Activated T-helper 1 cell treated with anti-CD3 and anti-CD28 coated beads, Interleukin-12 subunit alpha, Interleukin-12 subunit beta, Interleukin-2, Interleukin-4 antibody, amounts not matched to agents 30 ng/mL and 10 ng/mL and 1 ng/mL, durations not matched to agents 14 hours and 24 hours and 36 hours (primary cell): ENCODE measurements around the gene NFIA. TPM values are rescaled to one million over a fixed set of nuclear protein-coding genes. Genes with fewer than 3 reads are reported as not detected.

Experiments used
- DNase-seq: peaks from one replicate; pipeline ENCODE4 v3.0.0; 2021; ENCODE audit warnings: low spot score
- H3K27ac Mint-ChIP-seq: one replicate; pipeline ENCODE4 v1.8.0; 2021; ENCODE audit warnings: mild to moderate bottlenecking, mixed read lengths
- H3K27me3 Mint-ChIP-seq: one replicate; pipeline ENCODE4 v1.8.0; 2022; ENCODE audit warnings: mild to moderate bottlenecking, moderate library complexity, mixed read lengths; ENCODE audit not compliant: insufficient read depth
- H3K36me3 Mint-ChIP-seq: one replicate; pipeline ENCODE4 v1.8.0; 2021; ENCODE audit warnings: low read depth, mixed read lengths
- H3K4me1 Mint-ChIP-seq: one replicate; pipeline ENCODE4 v1.8.0; 2021; ENCODE audit warnings: low read depth, mixed read lengths
- H3K4me3 Mint-ChIP-seq: one replicate; pipeline ENCODE4 v1.8.0; 2021; ENCODE audit warnings: mild to moderate bottlenecking, moderate library complexity, mixed read lengths
- H3K9me3 Mint-ChIP-seq: one replicate; pipeline ENCODE4 v1.8.0; 2021; ENCODE audit warnings: mixed read lengths
- intact Hi-C: fragments of 100-400 bp; cut with micrococcal nuclease; formaldehyde crosslinking; loops from one replicate; pipeline ENCODE4 v1.15.1; 2024
- total RNA-seq: library from RNA; stranded (reverse); gene quantifications from 2 replicates; pipeline ENCODE4 v1.2.3, GENCODE V29; 2022

Gene NFIA
- total RNA-seq, 1 donor from 2014 or later, result 0.41 TPM

DNA sequence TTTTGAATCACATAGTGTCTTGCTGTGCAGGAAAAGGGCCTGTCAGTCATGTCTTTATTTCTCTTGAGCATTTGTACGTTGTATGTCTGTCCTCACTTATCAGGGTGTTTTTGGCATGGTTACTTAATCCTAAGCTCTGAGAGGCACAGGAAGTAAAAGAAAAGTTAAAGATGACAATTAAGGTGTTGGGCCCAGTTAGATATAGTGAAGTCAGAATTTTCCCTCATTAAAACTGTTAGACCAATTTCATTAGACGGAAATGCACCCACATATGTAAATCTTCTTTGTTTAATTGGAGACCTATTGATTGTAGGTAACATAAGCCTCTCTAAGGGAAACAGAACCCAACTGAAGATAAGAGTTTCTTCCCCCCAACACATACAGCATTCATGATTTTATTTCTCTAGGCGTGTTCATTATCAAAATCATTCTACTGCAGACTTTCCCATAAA is 21.9 kb downstream of the NFIA start:
- Mint-ChIP-seq H3K9me3 (no peaks in the 10 kb centered on the region), H3K27ac (no peak overlapping the region), H3K4me3 (no peak overlapping the region), H3K36me3 (no peaks in the 10 kb centered on the region), H3K4me1 (no peaks in the 10 kb centered on the region), H3K27me3 (peaks cover 12% of the 10 kb centered on the region)
- DNase-seq, result no peak
- intact Hi-C loops, result no loop called here

DNA sequence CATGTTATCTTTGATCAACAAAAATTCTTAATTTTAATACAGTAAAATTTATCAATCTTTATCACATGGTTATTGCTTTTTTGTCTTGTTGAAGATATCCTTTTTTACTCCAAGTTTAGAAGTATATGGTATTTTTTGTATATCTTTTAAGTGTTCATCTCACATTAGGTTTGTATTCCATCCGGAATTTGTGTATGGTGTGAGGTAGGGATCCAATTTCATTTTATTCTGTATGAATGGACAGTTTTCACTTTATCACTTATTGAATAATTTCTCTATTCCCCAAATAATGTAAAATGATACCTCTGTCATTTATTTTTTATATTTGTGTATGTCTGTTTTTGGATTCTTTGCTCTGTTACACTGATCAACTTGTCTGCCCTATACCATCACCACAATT is 25.3 kb downstream of the NFIA start:
- Mint-ChIP-seq H3K9me3 (no peaks in the 10 kb centered on the region), H3K27me3 (peaks cover 4% of the 10 kb centered on the region), H3K36me3 (no peaks in the 10 kb centered on the region), H3K27ac (no peak overlapping the region), H3K4me3 (no peak overlapping the region), H3K4me1 (no peaks in the 10 kb centered on the region)
- DNase-seq, result no peak
- intact Hi-C loops, result no loop called here

DNA sequence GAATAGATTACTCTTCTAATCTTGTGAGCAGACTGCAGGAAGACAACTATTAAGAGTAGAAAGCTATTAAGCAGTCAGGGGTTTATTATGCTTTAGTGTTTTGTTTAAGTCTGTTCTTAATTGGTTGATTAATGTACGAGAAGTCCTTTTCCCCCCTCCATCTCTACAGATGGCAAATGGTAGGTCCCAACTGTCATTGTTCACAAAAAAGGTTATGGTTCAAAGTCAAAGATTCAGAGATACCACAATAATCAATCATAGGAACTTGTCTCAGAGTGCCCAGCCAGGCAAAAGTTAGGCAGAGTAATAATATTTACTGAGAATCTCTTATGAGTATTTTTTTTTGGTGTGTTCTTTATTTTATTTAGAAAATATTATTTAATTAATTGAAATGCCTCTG is 26.8 kb downstream of the NFIA start:
- no peaks in the 10 kb centered on the region for H3K9me3 Mint-ChIP-seq
- no peak overlapping the region for H3K27ac Mint-ChIP-seq
- H3K4me1 Mint-ChIP-seq, result no peaks in the 10 kb centered on the region
- no peaks in the 10 kb centered on the region for H3K36me3 Mint-ChIP-seq
- intact Hi-C loops, result no loop called here
- H3K27me3 Mint-ChIP-seq, result peaks cover 4% of the 10 kb centered on the region
- H3K4me3 Mint-ChIP-seq, result no peak overlapping the region
- no peak for DNase-seq

DNA sequence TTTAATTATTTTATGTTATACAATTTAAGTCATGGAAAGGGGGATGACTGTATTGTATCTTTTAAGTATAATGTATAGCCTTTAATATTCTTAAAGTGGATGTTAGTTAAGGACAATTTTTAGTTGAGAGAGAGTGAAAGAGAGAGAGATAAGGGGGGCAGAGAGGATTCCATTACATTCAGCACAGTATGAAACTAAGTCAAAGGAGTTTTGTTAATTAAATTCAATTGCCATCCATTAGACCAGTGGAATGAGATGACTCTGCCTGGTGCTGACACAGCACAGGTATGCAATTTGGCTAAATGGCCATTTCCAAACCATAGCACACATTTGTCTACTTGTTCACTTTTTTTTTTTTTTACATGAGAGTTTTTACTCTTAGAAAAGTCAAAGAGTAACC is 27.5 kb downstream of the NFIA start:
- H3K36me3 Mint-ChIP-seq, result no peaks in the 10 kb centered on the region
- no peaks in the 10 kb centered on the region for H3K4me1 Mint-ChIP-seq

DNA sequence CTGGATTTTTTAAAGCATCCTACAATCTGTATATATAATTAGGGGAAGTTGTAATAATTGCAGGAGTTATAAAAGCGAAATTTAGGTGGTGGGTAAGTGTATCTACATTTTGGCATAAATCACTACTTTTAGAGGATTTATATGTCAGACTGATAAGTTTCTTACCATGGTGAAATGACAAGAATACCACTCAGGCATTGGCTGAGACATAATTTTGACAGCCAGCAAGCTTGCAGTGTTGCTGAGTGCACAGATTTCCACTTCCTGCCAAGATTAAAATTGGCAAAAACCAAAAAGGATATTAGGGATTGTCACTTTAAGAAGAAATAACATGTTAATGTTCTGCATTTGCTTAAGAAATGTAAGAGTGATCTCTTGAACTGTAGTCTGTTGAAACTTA is 28.2 kb downstream of the NFIA start:
- Mint-ChIP-seq H3K4me1 (no peaks in the 10 kb centered on the region), H3K36me3 (no peaks in the 10 kb centered on the region), H3K27ac (no peak overlapping the region), H3K9me3 (no peaks in the 10 kb centered on the region), H3K4me3 (no peak overlapping the region), H3K27me3 (peaks cover 2% of the 10 kb centered on the region)
- DNase-seq, result no peak
- intact Hi-C loops, result no loop called here

More for the DNA sequence above, 27.5 kb downstream of the NFIA start:
- Mint-ChIP-seq H3K9me3 (no peaks in the 10 kb centered on the region), H3K4me3 (no peak overlapping the region), H3K27ac (no peak overlapping the region), H3K27me3 (peaks cover 6% of the 10 kb centered on the region)
- DNase-seq, result no peak
- intact Hi-C loops, result no loop called here

DNA sequence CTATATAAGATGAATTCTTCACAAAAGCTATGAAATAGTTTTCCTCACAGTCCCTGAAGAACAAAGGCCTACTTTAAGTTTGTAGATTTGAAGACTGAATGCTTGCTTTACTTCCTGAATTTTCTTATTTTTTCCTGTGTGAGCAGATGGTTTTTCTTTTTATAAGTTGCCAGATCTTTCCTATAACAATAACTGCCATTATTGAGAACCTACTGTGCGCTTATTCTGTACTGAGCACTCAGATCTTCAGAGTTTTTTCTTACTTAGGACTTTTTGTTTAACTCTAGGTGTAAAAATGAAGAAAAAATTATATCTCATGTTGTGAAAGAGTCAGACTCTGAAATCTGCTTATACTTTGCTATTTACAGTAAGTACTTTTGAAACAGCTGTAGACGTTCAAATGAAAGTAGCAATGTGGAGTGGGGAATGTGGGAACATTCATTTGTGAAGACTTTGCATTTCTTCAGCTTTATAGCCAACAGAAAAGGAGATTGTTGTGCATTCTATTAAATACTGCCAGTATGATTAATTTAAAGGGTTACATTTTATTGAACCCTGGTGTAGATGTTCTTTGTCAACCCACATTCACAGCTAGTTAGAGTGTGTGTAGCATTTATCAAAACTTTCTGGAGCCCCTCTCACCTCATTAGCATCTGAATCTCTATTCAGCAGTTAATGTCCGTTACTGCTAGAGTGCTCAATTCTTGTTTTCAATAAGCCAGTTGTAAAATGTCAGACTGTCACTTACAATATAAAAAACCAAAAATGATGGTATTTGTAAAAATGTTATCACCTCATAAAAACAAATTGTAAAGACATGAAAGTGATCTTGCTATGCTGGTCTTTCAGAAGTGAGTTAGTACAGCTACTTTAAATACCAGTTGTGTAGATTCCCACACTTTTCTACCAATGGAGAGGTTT is 29.0 kb downstream of the NFIA start:
- Mint-ChIP-seq H3K4me3 (no peak overlapping the region), H3K27me3 (peaks cover 2% of the 10 kb centered on the region), H3K36me3 (no peaks in the 10 kb centered on the region), H3K4me1 (no peaks in the 10 kb centered on the region), H3K9me3 (no peaks in the 10 kb centered on the region), H3K27ac (no peak overlapping the region)
- no peak for DNase-seq
- intact Hi-C loops, result no loop called here

DNA sequence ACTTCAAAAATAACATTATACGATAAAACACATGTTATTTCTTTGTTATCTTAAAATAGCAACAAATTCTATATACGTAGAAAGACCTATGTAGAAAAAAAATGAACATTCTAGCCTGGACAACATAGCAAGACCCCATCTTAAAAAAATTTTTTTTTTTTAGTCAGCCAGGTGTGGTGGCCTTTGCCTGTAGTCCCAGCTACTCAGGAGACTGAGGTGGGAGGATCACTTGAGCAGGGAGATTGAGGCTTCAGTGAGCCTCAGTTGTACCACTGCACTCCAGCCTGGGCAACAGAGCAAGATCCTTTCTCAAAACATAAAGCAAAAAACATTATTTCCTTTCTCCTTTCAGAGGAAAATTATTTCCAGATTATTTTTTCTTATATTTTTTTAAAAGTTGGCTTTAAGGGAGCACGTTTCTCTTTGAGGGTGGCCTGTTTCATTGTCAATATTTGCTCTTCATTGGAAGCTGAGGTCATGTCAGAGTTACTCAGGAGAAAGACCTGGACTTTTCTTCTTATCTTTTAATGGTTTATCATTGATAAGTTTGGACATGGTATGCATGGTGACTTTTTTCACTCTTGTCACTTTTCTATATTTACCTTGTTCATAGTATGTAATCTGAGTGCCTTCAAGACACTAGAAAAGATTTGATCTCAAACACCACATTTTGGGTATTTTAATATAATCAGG is 32.0 kb downstream of the NFIA start:
- peaks cover 2% of the 10 kb centered on the region for H3K27me3 Mint-ChIP-seq
- no peak for DNase-seq
- no peaks in the 10 kb centered on the region for H3K4me1 Mint-ChIP-seq
- H3K36me3 Mint-ChIP-seq, result no peaks in the 10 kb centered on the region
- intact Hi-C loops, result no loop called here
- H3K27ac Mint-ChIP-seq, result no peak overlapping the region
- H3K9me3 Mint-ChIP-seq, result no peaks in the 10 kb centered on the region
- H3K4me3 Mint-ChIP-seq, result no peak overlapping the region

DNA sequence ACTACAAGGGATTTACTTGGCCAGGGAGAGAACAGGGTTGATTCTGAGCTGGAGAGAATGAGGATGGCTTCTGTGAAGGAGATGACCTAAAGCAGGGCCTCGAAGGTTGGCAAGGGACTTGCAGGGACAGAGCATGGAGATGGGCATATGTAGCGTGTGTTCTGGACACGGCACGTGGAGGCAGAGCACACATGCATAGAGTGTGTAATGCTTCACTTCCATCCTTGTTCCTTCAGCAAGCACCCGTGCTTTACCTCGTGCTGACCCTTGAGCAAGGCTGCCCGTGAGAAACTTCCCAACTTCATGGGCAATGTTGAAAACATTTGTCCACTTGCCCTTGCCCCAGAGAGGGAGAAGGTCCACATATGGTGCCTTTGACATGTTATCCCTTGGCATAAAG is 33.1 kb downstream of the NFIA start:
- DNase-seq, result no peak
- no peak overlapping the region for H3K4me3 Mint-ChIP-seq
- H3K4me1 Mint-ChIP-seq, result no peaks in the 10 kb centered on the region
- peaks cover 7% of the 10 kb centered on the region for H3K27me3 Mint-ChIP-seq
- intact Hi-C loops, result no loop called here
- no peak overlapping the region for H3K27ac Mint-ChIP-seq
- H3K9me3 Mint-ChIP-seq, result no peaks in the 10 kb centered on the region
- H3K36me3 Mint-ChIP-seq, result no peaks in the 10 kb centered on the region

DNA sequence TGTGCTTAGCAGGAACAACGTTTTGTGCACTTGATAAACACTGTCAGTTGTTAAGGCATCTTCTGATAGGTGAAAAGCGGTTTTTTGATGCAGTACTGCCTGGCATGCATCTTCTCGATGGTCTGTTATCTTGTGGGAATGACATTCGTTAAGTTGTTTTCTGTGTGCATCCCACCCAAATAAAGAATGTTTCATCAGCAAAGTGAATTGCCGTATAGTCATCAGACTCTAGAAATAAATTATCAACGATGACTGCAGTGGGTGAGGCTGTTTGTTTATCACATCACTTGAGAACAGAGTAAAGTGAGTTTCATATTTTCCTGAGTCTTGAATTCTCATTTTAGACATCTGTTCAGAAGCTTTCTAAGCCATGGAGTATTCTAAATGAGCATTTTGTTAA is 34.1 kb downstream of the NFIA start:
- Mint-ChIP-seq H3K27ac (no peak overlapping the region), H3K36me3 (no peaks in the 10 kb centered on the region), H3K27me3 (peaks cover 7% of the 10 kb centered on the region), H3K9me3 (no peaks in the 10 kb centered on the region), H3K4me3 (no peak overlapping the region), H3K4me1 (no peaks in the 10 kb centered on the region)
- no peak for DNase-seq
- intact Hi-C loops, result no loop called here

DNA sequence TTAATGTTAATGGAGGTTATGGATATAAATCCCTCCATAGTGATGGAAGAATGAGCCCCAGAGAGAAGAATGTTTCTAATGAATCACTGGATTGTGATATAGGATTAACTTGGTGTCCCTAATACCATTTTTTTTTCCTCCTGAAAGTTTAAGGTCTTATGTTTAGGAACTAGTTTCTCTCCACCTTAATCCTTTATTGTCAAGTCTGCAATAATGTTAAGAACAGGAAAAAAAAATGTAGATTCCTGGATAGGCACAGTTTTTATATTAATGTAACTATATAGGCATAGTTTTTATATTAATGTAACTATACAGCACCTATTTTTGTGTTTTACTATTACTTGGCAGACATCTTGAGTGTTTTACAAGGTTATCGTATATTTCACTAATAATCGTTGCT is 34.9 kb downstream of the NFIA start:
- H3K4me3 Mint-ChIP-seq, result no peak overlapping the region

DNA sequence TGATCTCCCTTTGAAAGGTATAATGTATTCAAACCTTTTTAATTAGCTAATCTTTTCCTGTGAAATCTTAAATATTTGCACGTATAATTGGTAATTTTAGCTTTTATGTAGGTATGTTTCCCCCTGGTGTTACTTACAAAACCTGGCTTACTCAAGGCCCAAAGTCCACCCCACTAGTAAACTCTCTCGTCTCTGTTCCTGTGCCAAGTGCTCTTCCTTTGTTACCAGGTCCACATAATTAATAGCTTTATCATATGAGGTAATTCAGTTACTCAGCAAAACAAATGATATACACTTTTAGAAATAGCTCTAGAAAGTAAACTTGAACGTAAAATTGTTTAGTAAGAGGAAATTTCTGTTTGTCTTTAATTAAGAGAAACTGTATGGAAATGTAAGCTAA is 36.7 kb downstream of the NFIA start:
- H3K36me3 Mint-ChIP-seq, result no peaks in the 10 kb centered on the region
- intact Hi-C loops, result no loop called here

More for the DNA sequence above, 34.9 kb downstream of the NFIA start:
- H3K9me3 Mint-ChIP-seq, result no peaks in the 10 kb centered on the region
- peaks cover 10% of the 10 kb centered on the region for H3K27me3 Mint-ChIP-seq
- intact Hi-C loops, result no loop called here
- no peaks in the 10 kb centered on the region for H3K4me1 Mint-ChIP-seq
- H3K36me3 Mint-ChIP-seq, result no peaks in the 10 kb centered on the region
- H3K27ac Mint-ChIP-seq, result no peak overlapping the region
- DNase-seq, result no peak

DNA sequence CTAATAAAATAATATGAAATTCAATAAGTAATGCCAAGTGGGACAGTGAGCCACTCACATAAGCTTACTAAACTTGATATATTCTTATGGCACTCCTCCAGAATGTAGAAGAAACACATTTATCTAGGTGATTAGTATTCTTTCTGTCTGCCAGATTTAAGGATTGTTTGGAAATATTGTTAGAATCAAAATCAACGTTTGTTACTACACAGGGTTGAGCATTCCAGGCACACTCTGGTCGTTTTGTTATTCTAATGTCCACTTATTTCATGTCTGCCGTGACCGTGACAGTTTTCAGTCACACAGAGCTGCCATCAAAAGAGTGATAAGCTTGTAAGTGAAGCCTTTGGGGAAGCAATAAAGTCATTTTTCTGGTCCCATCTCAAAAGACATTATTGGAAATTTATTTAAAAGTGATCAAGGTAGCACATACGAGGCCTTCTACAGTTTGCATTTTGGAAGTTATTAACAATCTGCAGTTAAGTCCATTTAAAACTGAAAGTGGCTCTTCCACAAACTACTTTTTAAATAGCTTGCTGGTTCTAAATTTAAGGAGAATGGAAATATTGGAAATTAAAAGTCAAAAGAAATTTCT is 38.0 kb downstream of the NFIA start:
- Mint-ChIP-seq H3K36me3 (no peaks in the 10 kb centered on the region), H3K9me3 (no peaks in the 10 kb centered on the region), H3K27ac (no peak overlapping the region), H3K4me3 (no peak overlapping the region), H3K27me3 (peaks cover 13% of the 10 kb centered on the region), H3K4me1 (no peaks in the 10 kb centered on the region)
- intact Hi-C loops, result no loop called here
- DNase-seq, result no peak

More for the DNA sequence above, 36.7 kb downstream of the NFIA start:
- H3K4me3 Mint-ChIP-seq, result no peak overlapping the region
- DNase-seq, result no peak
- H3K4me1 Mint-ChIP-seq, result no peaks in the 10 kb centered on the region
- H3K27me3 Mint-ChIP-seq, result peaks cover 15% of the 10 kb centered on the region
- no peak overlapping the region for H3K27ac Mint-ChIP-seq
- H3K9me3 Mint-ChIP-seq, result no peaks in the 10 kb centered on the region

DNA sequence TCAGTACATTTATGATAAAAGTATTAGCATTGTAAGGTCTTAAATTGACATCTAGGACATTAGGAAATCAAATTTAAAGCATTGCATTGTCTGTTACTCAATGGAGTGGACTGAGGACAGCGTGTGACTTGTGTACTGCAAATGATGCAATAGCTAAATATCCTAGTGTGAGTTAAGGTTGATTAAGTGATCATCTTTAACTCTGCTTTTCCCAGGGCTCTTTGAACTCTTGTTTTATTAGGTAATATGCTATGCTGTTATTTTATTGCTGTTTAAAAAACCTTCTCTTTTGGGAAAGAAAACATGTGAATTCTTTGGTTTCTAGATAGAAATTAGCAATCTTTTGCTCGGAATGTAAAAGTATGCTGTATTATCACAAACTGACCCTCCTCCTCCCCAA is 38.6 kb downstream of the NFIA start:
- H3K4me1 Mint-ChIP-seq, result no peaks in the 10 kb centered on the region
- intact Hi-C loops, result no loop called here
- no peak overlapping the region for H3K27ac Mint-ChIP-seq
- H3K27me3 Mint-ChIP-seq, result peaks cover 13% of the 10 kb centered on the region
- H3K4me3 Mint-ChIP-seq, result no peak overlapping the region
- no peaks in the 10 kb centered on the region for H3K36me3 Mint-ChIP-seq
- no peaks in the 10 kb centered on the region for H3K9me3 Mint-ChIP-seq
- no peak for DNase-seq
